Sigmoid colon (tissue), 7 donors: ENCODE data around the gene CEP152. TPM values are rescaled to one million over a fixed set of nuclear protein-coding genes. Genes with fewer than 3 reads are reported as not detected.

ENCODE experiments used
- DNase-seq: peaks from one replicate; pipeline ENCODE4 v3.0.0-alpha.2; 2019
- H3K27ac ChIP-seq, 4 donors: fragments of 200-600 bp; sonication (generic); one replicate each; pipeline ENCODE4 v1.5.1; 2016 to 2019; ENCODE audit warnings: mild to moderate bottlenecking in 1 of 4
- H3K27me3 ChIP-seq, 3 donors: fragments of 200-600 bp; sonication (generic); one replicate each; pipeline ENCODE4 v1.5.1; 2019; ENCODE audit warnings: mild to moderate bottlenecking in 1 of 3
- H3K36me3 ChIP-seq, 4 donors: fragments of 200-600 bp; sonication (generic); one replicate each; pipeline ENCODE4 v1.5.1; 2016 to 2019
- H3K4me1 ChIP-seq, 4 donors: fragments of 200-600 bp; sonication (generic); one replicate each; pipeline ENCODE4 v1.5.1; 2017 to 2019
- H3K4me3 ChIP-seq, 4 donors: fragments of 200-600 bp; sonication (generic); one replicate each; pipeline ENCODE4 v1.5.1; 2017 to 2019; ENCODE audit warnings: mild to moderate bottlenecking in 2 of 4, moderate library complexity in 1 of 4
- H3K9me3 ChIP-seq, 4 donors: fragments of 200-600 bp in 3 of 4; sonication (generic) in 3 of 4; one replicate each; pipeline versions ENCODE4 v1.5.1 to v1.6.1; 2013 to 2019
- EP300 ChIP-seq, 4 donors: sonication (generic); formaldehyde crosslinking; IDR thresholded peaks; one replicate each; pipeline ENCODE4 v1.6.1; 2017; ENCODE audit warnings: antibody characterized with exemption in 4 of 4
- POLR2A ChIP-seq, 2 donors: fragments of 450-650 bp; IDR thresholded peaks; one replicate each; pipeline ENCODE4 v1.6.1; 2016; ENCODE audit warnings: antibody characterized with exemption in 2 of 2, mild to moderate bottlenecking in 2 of 2, moderate library complexity in 2 of 2
- POLR2AphosphoS5 ChIP-seq, 4 donors: sonication (generic); formaldehyde crosslinking; IDR thresholded peaks; one replicate each; pipeline ENCODE4 v1.6.1; 2017; ENCODE audit warnings: antibody characterized with exemption in 4 of 4
- WGBS, 2 donors: extraction: QIAGEN DNeasy Blood & Tissue Kit; methylation state at CpG; one replicate each; pipeline ENCODE4 v1.1.7; 2013; 5-methylcytosine and 5-hydroxymethylcytosine counted together
- intact Hi-C: fragments of 100-400 bp; cut with DNase I; formaldehyde crosslinking; loops from one replicate; pipeline ENCODE4 v1.15.1; 2023
- polyA plus RNA-seq, 3 donors: library from polyadenylated mRNA; stranded (reverse); fragments of 200-250 nt; gene quantifications; one replicate each; pipeline ENCODE4 v1.2.3, GENCODE V29; 2013
- total RNA-seq, 4 donors: library from RNA; depleted of rRNA; stranded (reverse); fragments of >200 nt; gene quantifications; one replicate each; pipeline ENCODE4 v1.1.0, GENCODE V29; 2016
- TF ChIP-seq, protein P1 (sequence below), 4 experiments: fragments of 450-650 bp in 3 of 4; fragments of 200-600 bp in 1 of 4; IDR thresholded peaks; one replicate each; pipeline ENCODE4 v1.5.1; 2016 to 2019; ENCODE audit warnings: antibody characterized with exemption in 4 of 4, mild to moderate bottlenecking in 3 of 4, moderate library complexity in 2 of 4
- donor health status: healthy with polysubstance abuse.
- donor health status: Bipolar disorder and iron deficiency.
- donor health status: healthy.

The CEP152 gene
- total and polyA plus RNA-seq, 7 donors, result 0.46 to 5.1 (median 3.1) TPM

GRCh38 chr15:48803877-48804276 is 7.0 kb downstream of the CEP152 start:
- no peak overlapping the region for H3K4me3 ChIP-seq
- no peaks in the 10 kb centered on the region for H3K4me1 ChIP-seq
- H3K9me3 ChIP-seq, result no peaks in the 10 kb centered on the region
- no peak for TF ChIP-seq EP300 (IDR thresholded peaks at IDR 0.05)
- no peak for TF ChIP-seq POLR2A (IDR thresholded peaks at IDR 0.05)
- TF ChIP-seq, protein P1, sequence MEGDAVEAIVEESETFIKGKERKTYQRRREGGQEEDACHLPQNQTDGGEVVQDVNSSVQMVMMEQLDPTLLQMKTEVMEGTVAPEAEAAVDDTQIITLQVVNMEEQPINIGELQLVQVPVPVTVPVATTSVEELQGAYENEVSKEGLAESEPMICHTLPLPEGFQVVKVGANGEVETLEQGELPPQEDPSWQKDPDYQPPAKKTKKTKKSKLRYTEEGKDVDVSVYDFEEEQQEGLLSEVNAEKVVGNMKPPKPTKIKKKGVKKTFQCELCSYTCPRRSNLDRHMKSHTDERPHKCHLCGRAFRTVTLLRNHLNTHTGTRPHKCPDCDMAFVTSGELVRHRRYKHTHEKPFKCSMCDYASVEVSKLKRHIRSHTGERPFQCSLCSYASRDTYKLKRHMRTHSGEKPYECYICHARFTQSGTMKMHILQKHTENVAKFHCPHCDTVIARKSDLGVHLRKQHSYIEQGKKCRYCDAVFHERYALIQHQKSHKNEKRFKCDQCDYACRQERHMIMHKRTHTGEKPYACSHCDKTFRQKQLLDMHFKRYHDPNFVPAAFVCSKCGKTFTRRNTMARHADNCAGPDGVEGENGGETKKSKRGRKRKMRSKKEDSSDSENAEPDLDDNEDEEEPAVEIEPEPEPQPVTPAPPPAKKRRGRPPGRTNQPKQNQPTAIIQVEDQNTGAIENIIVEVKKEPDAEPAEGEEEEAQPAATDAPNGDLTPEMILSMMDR (IDR thresholded peaks at IDR 0.05), result no peak
- TF ChIP-seq POLR2AphosphoS5 (IDR thresholded peaks at IDR 0.05), result no peak
- DNase-seq, result no peak
- no peak overlapping the region for H3K27ac ChIP-seq
- H3K36me3 ChIP-seq, result no peaks in the 10 kb centered on the region
- intact Hi-C loops, result loop anchor here (10.0 kb wide), 1 partner anchor 449 kb away; no protein-coding TSS in a partner anchor
- no peaks in the 10 kb centered on the region for H3K27me3 ChIP-seq
- WGBS, 2 donors, result 87 to 94% methylated on average over 2 of the region's 2 CpGs

DNA sequence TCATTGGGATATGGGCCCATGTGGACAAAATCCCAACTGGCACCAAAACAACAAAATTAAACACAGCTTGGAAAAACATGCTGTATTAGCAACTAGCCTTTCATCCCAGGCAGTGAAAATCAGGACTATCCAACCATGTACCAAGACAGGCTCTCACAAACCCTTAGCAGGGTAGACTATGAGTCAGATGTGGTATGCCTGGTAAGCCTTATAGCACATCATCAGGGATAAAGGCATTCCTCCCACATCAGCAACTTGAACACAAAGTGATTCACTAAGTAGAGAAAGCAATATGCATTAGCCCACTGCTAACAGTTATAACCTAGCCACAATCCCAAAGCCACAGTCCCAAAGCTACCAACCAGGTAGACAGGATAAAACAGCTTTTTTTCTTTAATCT is 8.0 kb downstream of the CEP152 start:
- Histone ChIP-seq H3K27me3 (no peaks in the 10 kb centered on the region), H3K4me1 (no peaks in the 10 kb centered on the region), H3K4me3 (no peak overlapping the region), H3K27ac (no peak overlapping the region), H3K36me3 (no peaks in the 10 kb centered on the region), H3K9me3 (no peaks in the 10 kb centered on the region)
- TF ChIP-seq, protein P1 (IDR thresholded peaks at IDR 0.05), result no peak
- TF ChIP-seq POLR2A (IDR thresholded peaks at IDR 0.05) (no peak), EP300 (IDR thresholded peaks at IDR 0.05) (no peak), POLR2AphosphoS5 (IDR thresholded peaks at IDR 0.05) (no peak)
- intact Hi-C loops, result loop anchor here (10.0 kb wide), 1 partner anchor 448 kb away; no protein-coding TSS in a partner anchor
- DNase-seq, result no peak

- intact Hi-C loops, result loop anchor here (10.0 kb wide), 1 partner anchor 447 kb away; no protein-coding TSS in a partner anchor
- DNase-seq, result no peak
- no peaks in the 10 kb centered on the region for H3K27me3 ChIP-seq
- TF ChIP-seq, protein P1 (IDR thresholded peaks at IDR 0.05), result no peak
- TF ChIP-seq POLR2A (IDR thresholded peaks at IDR 0.05) (no peak), POLR2AphosphoS5 (IDR thresholded peaks at IDR 0.05) (no peak), EP300 (IDR thresholded peaks at IDR 0.05) (no peak)
- no peaks in the 10 kb centered on the region for H3K9me3 ChIP-seq
- WGBS, 2 donors, result 82 to 86% methylated on average over 3 of the region's 3 CpGs
- no peak overlapping the region for H3K4me3 ChIP-seq
- H3K4me1 ChIP-seq, result no peaks in the 10 kb centered on the region
- H3K27ac ChIP-seq, result no peak overlapping the region
- H3K36me3 ChIP-seq, result no peaks in the 10 kb centered on the region
These were observed 8.6 kb downstream of the CEP152 start for GRCh38 chr15:48802257-48802656.

- H3K36me3 ChIP-seq, result peaks cover 0 to 5% (median 0%) of the 10 kb centered on the region in 4 donors
- H3K4me3 ChIP-seq, result no peak overlapping the region
- WGBS, 2 donors, result 10 to 46% methylated on average over 4 of the region's 4 CpGs
- TF ChIP-seq POLR2AphosphoS5 (IDR thresholded peaks at IDR 0.05) (no peak), POLR2A (IDR thresholded peaks at IDR 0.05) (no peak), EP300 (IDR thresholded peaks at IDR 0.05) (no peak)
- TF ChIP-seq, protein P1 (IDR thresholded peaks at IDR 0.05), result peak in 1 of 4 experiments; percentile 16
- no peaks in the 10 kb centered on the region for H3K9me3 ChIP-seq
- DNase-seq, result no peak
- H3K27me3 ChIP-seq, result no peaks in the 10 kb centered on the region
- intact Hi-C loops, result loop anchor here (10.0 kb wide), 1 partner anchor 446 kb away; no protein-coding TSS in a partner anchor
- no peaks in the 10 kb centered on the region for H3K4me1 ChIP-seq
- peak overlapping the region in 1 of 4 donors; percentile 5 for H3K27ac ChIP-seq
These were observed 9.9 kb downstream of the CEP152 start for GRCh38 chr15:48800811-48801455.
